A549 treated with Hydrocortisone at 1 μM for 4 hours (cell line): ENCODE data around the gene TNNT2. TPM values are rescaled to one million over a fixed set of nuclear protein-coding genes. Genes with fewer than 3 reads are reported as not detected.

Experiments used
- total RNA-seq: library from RNA; stranded (reverse); fragments of 200-300 nt; extraction: Qiagen RNA extraction; gene quantifications from 5 replicates; pipeline ENCODE4 v1.2.3, GENCODE V29; 2022

Gene TNNT2
- 0.24 to 0.38 TPM (median 0.36 TPM) in 3 of 5 replicates, not detected in the others for total RNA-seq

DNA sequence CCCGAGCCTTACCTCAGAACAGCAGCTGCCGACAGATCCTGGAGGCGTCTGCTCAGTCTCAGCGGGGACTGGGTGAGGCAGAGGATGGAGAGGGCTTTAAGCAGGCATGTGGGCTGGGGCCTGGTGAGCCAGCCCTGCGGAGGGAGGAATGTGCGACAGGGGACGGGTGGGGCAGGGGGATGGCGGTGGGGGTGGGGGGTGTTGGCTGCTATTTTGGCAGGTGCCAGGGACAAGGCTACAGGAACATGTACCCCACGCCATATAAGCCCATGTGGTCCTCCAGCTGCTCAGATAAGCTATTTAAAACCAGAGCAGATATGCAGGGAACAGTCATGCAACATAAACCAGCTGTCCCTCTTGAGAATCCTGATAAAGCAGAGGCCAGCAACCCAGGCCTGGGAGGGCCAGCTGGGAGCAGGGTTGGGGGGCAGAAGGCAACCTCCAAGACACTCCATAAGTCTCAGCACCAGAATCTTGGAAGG lies at the start of gene TNNT2:
TSS of gene TNNT2 (minus strand) at position 70 of the 482 bp plus-strand sequence. CDS start 4,426 bp downstream, outside the sequence.

DNA sequence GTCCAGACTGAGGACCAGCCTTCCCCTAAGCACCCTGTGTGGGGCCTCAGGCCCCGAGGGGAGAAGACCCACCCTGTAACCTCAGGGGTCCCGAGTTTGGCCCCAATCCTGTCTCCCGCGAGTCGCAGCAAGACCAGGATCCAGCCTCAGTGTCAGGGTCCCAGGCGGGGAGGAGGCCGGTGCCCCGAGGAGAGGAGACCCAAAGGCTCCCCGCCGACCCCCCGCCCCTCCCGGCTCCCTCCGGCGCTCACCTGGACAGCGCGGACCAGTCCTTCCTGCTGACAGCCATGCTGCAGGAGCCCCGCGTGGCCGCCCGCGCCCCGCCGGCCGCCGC lies 21.5 kb upstream of the TNNT2 start, which contains the start of gene LAD1:
TSS of gene LAD1 (minus strand) at position 307 of the 334 bp plus-strand sequence. CDS start at position 289, 18 bp downstream.

Other genes with a start within 250 kb of the TNNT2 start
- gene TMEM9, start 223.2 kb downstream of the TNNT2 start, total RNA-seq: 83.3 to 84.7 TPM (median 83.6 TPM) in 5 replicates
- gene IGFN1, start 186.9 kb downstream of the TNNT2 start, total RNA-seq: 0.49 to 0.74 TPM (median 0.55 TPM) in 5 replicates
- 0.02 to 0.08 TPM (median 0.03 TPM) in 4 of 5 replicates, not detected in the other for gene PKP1, start 94.2 kb downstream of the TNNT2 start, total RNA-seq
- 0.47 to 1.4 TPM (median 0.62 TPM) in 5 replicates for gene LAD1, start 21.6 kb upstream of the TNNT2 start, total RNA-seq
- gene TNNI1, start 44.0 kb upstream of the TNNT2 start, total RNA-seq: not detected in 5 replicates
- 93.9 to 166 TPM (median 142 TPM) in 5 replicates for gene PHLDA3, start 91.5 kb upstream of the TNNT2 start, total RNA-seq
- 368 to 625 TPM (median 383 TPM) in 5 replicates for gene CSRP1, start 129.4 kb upstream of the TNNT2 start, total RNA-seq
- gene NAV1, start 161.4 kb upstream of the TNNT2 start, total RNA-seq: 3.8 to 8.4 TPM (median 7.1 TPM) in 5 replicates